AG04450 (cell line): ENCODE results near the gene SF3A2. TPM values are rescaled to one million over a fixed set of nuclear protein-coding genes. Genes with fewer than 3 reads are reported as not detected.

Experiments used
- CTCF ChIA-PET: fragments of 300-600, 350-600 bp; formaldehyde crosslinking; extraction: SDS; loops from one replicate; lab custom pipeline; 2022; ENCODE audit warnings: antibody characterized with exemption, inconsistent platforms; lab: Charles Lee
- POLR2A ChIA-PET: fragments of 350-600 bp; formaldehyde crosslinking; extraction: SDS; loops from one replicate; lab custom pipeline; 2021; ENCODE audit warnings: antibody characterized with exemption, inconsistent platforms; lab: Yijun Ruan, JAX
- DNase-seq: peaks from one replicate; pipeline ENCODE4 v3.0.0-alpha.2; 2011; ENCODE audit warnings: low read depth, low spot score
- H3K27ac ChIP-seq: one replicate; pipeline ENCODE4 v1.5.1; 2012; ENCODE audit warnings: low read depth, low read length, control low read depth
- H3K27me3 ChIP-seq: one replicate; pipeline ENCODE4 v1.6.0; 2012; ENCODE audit warnings: low read length; ENCODE audit not compliant: control insufficient read depth, insufficient read depth
- H3K4me3 ChIP-seq: 2 replicates; pipeline ENCODE4 v1.5.1; 2011; ENCODE audit warnings: mild to moderate bottlenecking, low read depth, low read length, control low read depth
- H3K9me3 ChIP-seq: 2 replicates; pipeline ENCODE4 v1.5.1; 2012; ENCODE audit warnings: low read length; ENCODE audit not compliant: control insufficient read depth, insufficient read depth
- polyA minus RNA-seq: library from RNA; depleted of rRNA, polyadenylated mRNA; stranded (reverse); fragments of >200 nt; gene quantifications from 2 replicates; pipeline ENCODE4 v1.2.3, GENCODE V29; 2011; rRNA and poly(A)+ RNA removed
- polyA plus RNA-seq: library from polyadenylated mRNA; depleted of rRNA; stranded (reverse); fragments of >200 nt; gene quantifications from 2 replicates; pipeline ENCODE4 v1.2.3, GENCODE V29; 2011; rRNA removed
- TF ChIP-seq, protein P1 (sequence below): IDR thresholded peaks from 2 replicates; pipeline ENCODE4 v1.5.1; 2011; ENCODE audit warnings: low read depth, low read length, control low read depth, inconsistent platforms

Gene SF3A2, protein sequence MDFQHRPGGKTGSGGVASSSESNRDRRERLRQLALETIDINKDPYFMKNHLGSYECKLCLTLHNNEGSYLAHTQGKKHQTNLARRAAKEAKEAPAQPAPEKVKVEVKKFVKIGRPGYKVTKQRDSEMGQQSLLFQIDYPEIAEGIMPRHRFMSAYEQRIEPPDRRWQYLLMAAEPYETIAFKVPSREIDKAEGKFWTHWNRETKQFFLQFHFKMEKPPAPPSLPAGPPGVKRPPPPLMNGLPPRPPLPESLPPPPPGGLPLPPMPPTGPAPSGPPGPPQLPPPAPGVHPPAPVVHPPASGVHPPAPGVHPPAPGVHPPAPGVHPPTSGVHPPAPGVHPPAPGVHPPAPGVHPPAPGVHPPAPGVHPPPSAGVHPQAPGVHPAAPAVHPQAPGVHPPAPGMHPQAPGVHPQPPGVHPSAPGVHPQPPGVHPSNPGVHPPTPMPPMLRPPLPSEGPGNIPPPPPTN
- polyA plus RNA-seq, result 7.0 and 9.5 TPM in 2 replicates
- 11.7 and 14.1 TPM in 2 replicates for polyA minus RNA-seq

DNA sequence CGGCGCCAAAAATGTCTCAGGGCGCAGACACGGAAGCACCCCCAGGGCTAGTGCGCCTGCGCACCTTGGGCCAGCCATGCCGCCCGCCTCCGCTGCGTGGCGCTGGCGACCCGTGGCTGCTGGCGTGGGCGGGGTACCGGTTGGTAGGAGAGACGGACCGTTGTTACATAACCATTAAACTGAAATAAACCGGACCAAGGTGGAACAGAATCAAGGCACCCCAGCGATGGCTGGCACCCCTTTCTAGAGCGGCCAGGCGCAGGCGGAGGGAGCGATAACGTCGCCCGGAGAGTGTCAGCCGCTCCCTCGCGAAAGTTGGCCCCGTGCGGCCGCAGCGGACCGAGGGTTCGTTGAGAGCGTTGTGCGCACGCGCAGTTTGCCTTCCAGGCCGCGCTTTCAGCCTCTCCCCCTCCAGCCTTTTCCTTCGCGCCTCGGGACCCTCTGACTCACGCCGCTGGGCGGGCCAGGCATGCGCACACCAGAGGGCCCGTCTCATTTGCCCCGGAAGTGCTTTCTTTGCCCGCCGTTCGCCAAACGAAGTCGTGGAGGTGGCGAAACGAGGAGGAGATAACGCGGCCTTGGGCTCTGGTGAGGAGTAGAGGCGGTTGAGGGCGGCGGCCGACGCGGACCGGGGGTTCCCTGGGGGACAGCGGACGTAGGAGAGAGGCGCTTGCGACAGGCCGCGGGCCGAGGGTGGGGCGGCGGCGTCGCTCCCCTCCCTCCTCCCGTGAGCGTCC, at the start of gene SF3A2, which contains the start of gene PLEKHJ1:
Gene SF3A2, plus strand, starts transcription at position 511 of the 737 bp plus-strand sequence. CDS start 6,595 bp downstream, outside the sequence.
Gene PLEKHJ1, minus strand, starts transcription at position 16 of the 737 bp plus-strand sequence. CDS start 81 bp downstream, outside the sequence.
- ChIA-PET POLR2A (interaction anchor here (0.6 to 1.7 kb wide), 3 partner anchors 33 to 240 kb away, joined by 4 to 5 read pairs (median 5); partner anchors contain the start of gene GADD45B), CTCF (interaction anchor here (0.6 to 1.3 kb wide), 17 partner anchors 10 to 217 kb away, joined by 3 to 9 read pairs (median 3); partner anchors contain the start of gene AP3D1)
- Histone ChIP-seq H3K27me3 (no peaks in the 10 kb centered on the region), H3K9me3 (peaks cover 5% of the 10 kb centered on the region), H3K27ac (peak within 1 kb of the TSS; percentile 95), H3K4me3 (peak within 1 kb of the TSS; percentile 83)
- TF ChIP-seq, protein P1, sequence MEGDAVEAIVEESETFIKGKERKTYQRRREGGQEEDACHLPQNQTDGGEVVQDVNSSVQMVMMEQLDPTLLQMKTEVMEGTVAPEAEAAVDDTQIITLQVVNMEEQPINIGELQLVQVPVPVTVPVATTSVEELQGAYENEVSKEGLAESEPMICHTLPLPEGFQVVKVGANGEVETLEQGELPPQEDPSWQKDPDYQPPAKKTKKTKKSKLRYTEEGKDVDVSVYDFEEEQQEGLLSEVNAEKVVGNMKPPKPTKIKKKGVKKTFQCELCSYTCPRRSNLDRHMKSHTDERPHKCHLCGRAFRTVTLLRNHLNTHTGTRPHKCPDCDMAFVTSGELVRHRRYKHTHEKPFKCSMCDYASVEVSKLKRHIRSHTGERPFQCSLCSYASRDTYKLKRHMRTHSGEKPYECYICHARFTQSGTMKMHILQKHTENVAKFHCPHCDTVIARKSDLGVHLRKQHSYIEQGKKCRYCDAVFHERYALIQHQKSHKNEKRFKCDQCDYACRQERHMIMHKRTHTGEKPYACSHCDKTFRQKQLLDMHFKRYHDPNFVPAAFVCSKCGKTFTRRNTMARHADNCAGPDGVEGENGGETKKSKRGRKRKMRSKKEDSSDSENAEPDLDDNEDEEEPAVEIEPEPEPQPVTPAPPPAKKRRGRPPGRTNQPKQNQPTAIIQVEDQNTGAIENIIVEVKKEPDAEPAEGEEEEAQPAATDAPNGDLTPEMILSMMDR, result peak; percentile 95
- peak; percentile 94 for DNase-seq

DNA sequence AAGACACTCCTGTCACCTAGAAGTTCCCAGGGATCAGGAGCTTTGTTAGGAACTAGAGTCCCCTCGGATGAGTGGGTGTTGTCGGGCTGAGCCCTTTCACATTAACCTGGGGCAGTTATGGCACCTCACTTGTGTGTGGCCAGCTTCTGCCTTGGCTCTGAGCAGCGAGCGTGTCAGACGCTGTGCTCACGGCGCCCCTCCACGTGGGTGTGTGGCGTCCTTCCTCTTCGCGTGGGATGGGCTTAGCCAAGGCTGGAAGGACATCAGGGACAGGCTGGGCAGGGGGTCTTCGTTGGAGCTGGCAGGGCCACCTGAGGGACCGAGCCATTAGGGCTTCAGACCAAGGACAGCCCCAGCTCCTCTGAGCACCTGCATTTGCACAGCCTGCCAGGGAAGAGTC, 49.5 kb upstream of the SF3A2 start:
- TF ChIP-seq, protein P1, result no peak
- no peak for DNase-seq
- Histone ChIP-seq H3K27me3 (no peaks in the 10 kb centered on the region), H3K4me3 (no peak overlapping the region), H3K27ac (peak overlapping the region; percentile 81), H3K9me3 (no peaks in the 10 kb centered on the region; the same call in 1 of the 2 replicates)
- ChIA-PET POLR2A (interaction anchor here (1.9 kb wide), 1 partner anchor 14 kb away, joined by 5 read pairs; no protein-coding TSS in a partner anchor), CTCF (interaction anchor here (1.3 to 1.7 kb wide), 3 partner anchors 15 to 167 kb away, joined by 3 to 8 read pairs (median 4); no protein-coding TSS in a partner anchor)

DNA sequence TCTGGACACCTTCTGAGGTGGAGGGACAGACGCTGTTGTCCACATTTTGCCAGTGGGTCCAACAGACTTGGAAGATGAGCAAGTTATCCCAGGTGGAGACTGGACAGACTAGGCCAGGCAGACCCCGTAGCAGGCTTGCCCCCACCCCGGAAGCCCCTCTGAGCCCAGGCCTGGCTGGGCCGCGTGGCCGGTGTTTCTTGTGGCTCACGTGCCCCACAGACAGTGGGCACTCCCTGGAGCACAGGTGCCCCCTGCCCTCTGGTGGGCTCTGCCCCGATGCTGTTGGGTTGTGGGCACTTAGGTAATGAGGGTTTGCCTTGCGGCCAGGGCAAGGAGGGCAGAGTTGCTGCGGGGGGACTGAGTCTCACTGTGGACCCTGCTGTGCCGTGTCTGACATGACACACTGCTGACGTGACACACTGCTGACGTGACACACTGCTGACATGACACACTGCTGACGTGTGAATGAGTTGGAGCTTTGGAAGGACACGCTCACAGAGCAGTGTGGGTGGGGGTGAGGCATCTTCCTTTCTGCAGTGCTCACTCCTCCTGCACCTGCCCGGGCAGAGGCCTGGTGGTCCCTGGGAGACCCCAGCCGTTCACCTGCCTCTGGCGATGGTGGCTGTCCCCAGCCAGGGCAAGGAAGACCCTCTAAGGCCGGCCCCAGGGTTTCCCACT, 47.8 kb upstream of the SF3A2 start:
- H3K9me3 ChIP-seq, result no peaks in the 10 kb centered on the region; the same call in 1 of the 2 replicates
- H3K4me3 ChIP-seq, result no peak overlapping the region
- DNase-seq, result peak; percentile 15
- TF ChIP-seq, protein P1, result no peak
- ChIA-PET CTCF (no interaction called here), POLR2A (no interaction called here)
- H3K27ac ChIP-seq, result no peak overlapping the region
- H3K27me3 ChIP-seq, result no peaks in the 10 kb centered on the region

DNA sequence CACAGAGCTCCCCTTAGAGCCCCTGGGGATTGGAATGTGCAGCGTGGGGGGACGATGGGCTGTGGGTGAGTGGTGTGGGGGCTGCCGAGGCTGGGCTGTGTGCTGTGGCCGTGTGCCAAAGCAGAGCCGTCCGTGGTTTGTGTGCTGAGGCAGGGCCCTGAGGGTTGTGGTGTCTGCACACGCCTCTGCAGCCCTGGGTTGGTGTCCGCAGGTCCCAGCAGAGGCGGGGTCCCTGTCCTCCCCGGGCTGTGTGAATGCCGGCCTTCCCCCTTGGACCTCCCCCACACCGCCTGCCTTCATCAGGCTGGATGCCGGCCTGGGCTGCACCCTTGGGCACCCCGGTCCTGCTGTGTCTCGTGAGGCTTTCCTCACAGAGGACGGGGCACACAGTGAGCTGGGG, 46.7 kb upstream of the SF3A2 start:
- no peaks in the 10 kb centered on the region; the same call in 1 of the 2 replicates for H3K9me3 ChIP-seq
- H3K27ac ChIP-seq, result no peak overlapping the region
- CTCF ChIA-PET, result interaction anchor here (0.6 kb wide), 1 partner anchor 69 kb away, joined by 3 read pairs; no protein-coding TSS in a partner anchor
- TF ChIP-seq, protein P1, result no peak
- POLR2A ChIA-PET, result interaction anchor here (0.5 kb wide), 1 partner anchor 71 kb away, joined by 5 read pairs; no protein-coding TSS in a partner anchor
- DNase-seq, result no peak
- H3K4me3 ChIP-seq, result no peak overlapping the region
- H3K27me3 ChIP-seq, result no peaks in the 10 kb centered on the region
